ENCODE measurements around the gene GPR148. TPM values are rescaled to one million over a fixed set of nuclear protein-coding genes. Genes with fewer than 3 reads are reported as not detected.
"Not testable (repeated sequence)": the region's sequence is repeated elsewhere in the genome, so short reads cannot be mapped to it uniquely, and the experiment has no call there.

The GPR148 gene
- not detected in 2 replicates for total RNA-seq (2012; rRNA removed)
- polyA plus RNA-seq (2012; rRNA removed) = not detected in 2 replicates
- polyA plus RNA-seq (2012; cell fraction: cytosol; rRNA removed) = not detected in 2 replicates
- polyA plus RNA-seq (2012; cell fraction: nucleus; rRNA removed; ENCODE audit: low replicate concordance) = not detected in 2 replicates
- Bru-seq, nascent RNA = not detected
- BruChase-seq, experiment 1, labeled RNA remaining after a 6-hour chase = not detected
- not detected for BruChase-seq, experiment 2, labeled RNA remaining after a 2-hour chase
- long read RNA-seq = 0 reads

- H3K27me3 ChIP-seq (ENCODE audit: control insufficient read depth, insufficient read depth, low read length) = no peaks in the 10 kb centered on the region
- H4K8ac ChIP-seq (ENCODE audit: low read depth in 2 of 2, low read length in 2 of 2) = no peak within 1 kb of the TSS
- ATAC-seq (ENCODE audit: low read depth) = no peak
- H2AFZ ChIP-seq (replicated peaks; ENCODE audit: low read length, poor library complexity) = peak within 1 kb of the TSS; percentile 94
- no peak for DNase-seq
- CTCF ChIA-PET = no interaction called here
- no peak within 1 kb of the TSS for H4K91ac ChIP-seq (ENCODE audit: insufficient read depth, low read depth, low read length)
- H3K27ac ChIP-seq (ENCODE audit: insufficient read depth, low read length) = no peak within 1 kb of the TSS
- no TSS peak for BruUV-seq (replicated peaks)
- H3K79me1 ChIP-seq (ENCODE audit: low read depth in 1 of 2, low read length in 2 of 2) = no peaks in the 10 kb centered on the region
- dilution Hi-C loops (cut with HindIII; ENCODE audit: low sequenced_read_pairs, unreplicated experiment) = no loop called here
- no peak within 1 kb of the TSS for H2BK20ac ChIP-seq (ENCODE audit: low read depth, low read length)
- H3K14ac ChIP-seq (replicated peaks; ENCODE audit: low read depth, low read length) = no peak within 1 kb of the TSS
- H2BK15ac ChIP-seq (ENCODE audit: low read depth, low read length) = no peak within 1 kb of the TSS
- no peak within 1 kb of the TSS for H3K9ac ChIP-seq (ENCODE audit: low read depth, low read length)
- H3K56ac ChIP-seq (ENCODE audit: extremely low read depth, insufficient read depth, low read length) = no peak within 1 kb of the TSS
- in situ Hi-C loops (cut with MboI; ENCODE audit: low sequenced_read_pairs) = no loop called here
- H3K36me3 ChIP-seq (ENCODE audit: control insufficient read depth, insufficient read depth, low read length) = no peaks in the 10 kb centered on the region
- H3K9me3 ChIP-seq (ENCODE audit: control insufficient read depth, insufficient read depth, low read length) = no peaks in the 10 kb centered on the region
- POLR2A ChIA-PET (ENCODE audit: unreplicated experiment) = no interaction called here
- no peak within 1 kb of the TSS for H2BK120ac ChIP-seq (ENCODE audit: low read depth, low read length)
- no peak within 1 kb of the TSS for H3K4ac ChIP-seq (ENCODE audit: low read depth, low read length)
- TF ChIP-seq POLR2A (IDR thresholded peaks at IDR 0.05; ENCODE audit: low read depth, low read length) (no peak), RFX5 (IDR thresholded peaks at IDR 0.05; ENCODE audit: low read depth, low read length) (no peak), BHLHE40 (IDR thresholded peaks at IDR 0.05; ENCODE audit: low read depth, low read length) (no peak), SMC3 (IDR thresholded peaks at IDR 0.05; ENCODE audit: low read depth, low read length) (no peak)
- H4K20me1 ChIP-seq (ENCODE audit: insufficient read depth, low read length) = no peaks in the 10 kb centered on the region
- H2BK5ac ChIP-seq (ENCODE audit: low read depth, low read length, poor library complexity, severe bottlenecking) = no peak within 1 kb of the TSS
- no peak within 1 kb of the TSS for H3K4me2 ChIP-seq (ENCODE audit: low read depth, low read length)
- no peaks in the 10 kb centered on the region for H3K4me1 ChIP-seq (ENCODE audit: control insufficient read depth, insufficient read depth, low read length)
- no peak within 1 kb of the TSS for H2AK5ac ChIP-seq (ENCODE audit: low read depth, low read length)
- no peak within 1 kb of the TSS for H4K5ac ChIP-seq (ENCODE audit: low read depth, low read length)
- intact Hi-C loops (cut with micrococcal nuclease) = no loop called here
- no peak within 1 kb of the TSS for H3K4me3 ChIP-seq (ENCODE audit: insufficient read depth, low read depth, low read length)
- no peak within 1 kb of the TSS for H3K18ac ChIP-seq (ENCODE audit: low read depth, low read length)
- 100% methylated on average over 1 of the region's 8 CpGs; no CpG with 5 or more reads in 1 of the 2 experiments for WGBS, 2 experiments (ENCODE audit: extremely low coverage in 2 of 2, insufficient read length in 1 of 2)
- no peaks in the 10 kb centered on the region for H3K9me1 ChIP-seq (ENCODE audit: insufficient read depth, low read length)
- no peak within 1 kb of the TSS for H3K23ac ChIP-seq (ENCODE audit: low read depth, low read length)
- no peak within 1 kb of the TSS for H2AK9ac ChIP-seq (replicated peaks; ENCODE audit: low read depth, low read length, poor library complexity)
These were observed at the start of gene GPR148 for GRCh38 chr2:130728549-130729316. TSS of gene GPR148 (plus strand) at chr2:130729070. CDS start at chr2:130729152, 82 bp downstream.

GRCh38 chr2:130692041-130692770 lies 36.7 kb upstream of the GPR148 start:
- H3K18ac ChIP-seq (ENCODE audit: low read depth, low read length); CTCF ChIA-PET; H3K9me1 ChIP-seq (ENCODE audit: insufficient read depth, low read length); in situ Hi-C loops (cut with MboI; ENCODE audit: low sequenced_read_pairs); H3K4me3 ChIP-seq (ENCODE audit: insufficient read depth, low read depth, low read length); H3K79me1 ChIP-seq (ENCODE audit: low read depth in 1 of 2, low read length in 2 of 2); H2BK5ac ChIP-seq (ENCODE audit: low read depth, low read length, poor library complexity, severe bottlenecking); H3K9me3 ChIP-seq (ENCODE audit: control insufficient read depth, insufficient read depth, low read length); POLR2A ChIA-PET (ENCODE audit: unreplicated experiment); H3K27me3 ChIP-seq (ENCODE audit: control insufficient read depth, insufficient read depth, low read length); H4K5ac ChIP-seq (ENCODE audit: low read depth, low read length); BruUV-seq (replicated peaks); H3K36me3 ChIP-seq (ENCODE audit: control insufficient read depth, insufficient read depth, low read length); H3K23ac ChIP-seq (ENCODE audit: low read depth, low read length); DNase-seq; H2AK9ac ChIP-seq (replicated peaks; ENCODE audit: low read depth, low read length, poor library complexity); H4K91ac ChIP-seq (ENCODE audit: insufficient read depth, low read depth, low read length); H2BK20ac ChIP-seq (ENCODE audit: low read depth, low read length); ATAC-seq (ENCODE audit: low read depth); intact Hi-C loops (cut with micrococcal nuclease); H3K4me2 ChIP-seq (ENCODE audit: low read depth, low read length); H3K27ac ChIP-seq (ENCODE audit: insufficient read depth, low read length); H4K8ac ChIP-seq (ENCODE audit: low read depth in 2 of 2, low read length in 2 of 2); dilution Hi-C loops (cut with HindIII; ENCODE audit: low sequenced_read_pairs, unreplicated experiment); H2BK120ac ChIP-seq (ENCODE audit: low read depth, low read length); H4K20me1 ChIP-seq (ENCODE audit: insufficient read depth, low read length); H3K14ac ChIP-seq (replicated peaks; ENCODE audit: low read depth, low read length); H2BK15ac ChIP-seq (ENCODE audit: low read depth, low read length); H3K56ac ChIP-seq (ENCODE audit: extremely low read depth, insufficient read depth, low read length); H3K4ac ChIP-seq (ENCODE audit: low read depth, low read length); H3K4me1 ChIP-seq (ENCODE audit: control insufficient read depth, insufficient read depth, low read length); H2AFZ ChIP-seq (replicated peaks; ENCODE audit: low read length, poor library complexity); H3K9ac ChIP-seq (ENCODE audit: low read depth, low read length); H2AK5ac ChIP-seq (ENCODE audit: low read depth, low read length): not testable (repeated sequence)
- no CpG with 5 or more reads among the region's 35 CpGs for WGBS, 2 experiments (ENCODE audit: extremely low coverage in 2 of 2, insufficient read length in 1 of 2)

Data from IMR-90 (cell line).